ENCODE data around the gene PTPRH.

The PTPRH gene

GRCh38 chr19:55208880-55209692, at the start of gene PTPRH:
PTPRH (minus strand) TSS chr19:55209501; CDS start chr19:55209433, 68 bp downstream.
- no peak for DNase-seq (ENCODE audit: low spot score)

GRCh38 chr19:55258476-55258827, 49.2 kb upstream of the PTPRH start:
- DNase-seq (ENCODE audit: low spot score) = no peak

GRCh38 chr19:55257461-55258420, 48.4 kb upstream of the PTPRH start:
- peak; percentile 88 for DNase-seq (ENCODE audit: low spot score)

GRCh38 chr19:55256562-55257460, 47.5 kb upstream of the PTPRH start:
- DNase-seq (ENCODE audit: low spot score) = peak; percentile 14

- peak; percentile 82 for DNase-seq (ENCODE audit: low spot score)
These were observed 46.5 kb upstream of the PTPRH start for GRCh38 chr19:55255618-55256423.

- DNase-seq (ENCODE audit: low spot score) = no peak
These were observed 45.3 kb upstream of the PTPRH start for GRCh38 chr19:55254625-55254977.

- DNase-seq (ENCODE audit: low spot score) = no peak
These were observed 44.7 kb upstream of the PTPRH start for GRCh38 chr19:55253842-55254624.

GRCh38 chr19:55252760-55253663, 43.7 kb upstream of the PTPRH start:
- no peak for DNase-seq (ENCODE audit: low spot score)

- no peak for DNase-seq (ENCODE audit: low spot score)
These were observed 42.2 kb upstream of the PTPRH start for GRCh38 chr19:55251341-55252081.

- DNase-seq (ENCODE audit: low spot score) = no peak
These were observed 41.1 kb upstream of the PTPRH start for GRCh38 chr19:55250262-55251036.

GRCh38 chr19:55249841-55250240, 40.5 kb upstream of the PTPRH start:
- no peak for DNase-seq (ENCODE audit: low spot score)

- no peak for DNase-seq (ENCODE audit: low spot score)
These were observed 39.4 kb upstream of the PTPRH start for GRCh38 chr19:55248704-55249103.

- DNase-seq (ENCODE audit: low spot score) = no peak
These were observed 38.9 kb upstream of the PTPRH start for GRCh38 chr19:55248166-55248675.

- DNase-seq (ENCODE audit: low spot score) = no peak
These were observed 38.4 kb upstream of the PTPRH start for GRCh38 chr19:55247621-55248099.

- DNase-seq (ENCODE audit: low spot score) = no peak
These were observed 37.5 kb upstream of the PTPRH start for GRCh38 chr19:55246462-55247451.

All from RKO (cell line).